Measurements from ENCODE around the gene LCA5L. TPM values are rescaled to one million over a fixed set of nuclear protein-coding genes. Genes with fewer than 3 reads are reported as not detected.

LCA5L gene
- total RNA-seq: under 1 TPM in 1 of 2 experiments, not detected in 1; 0.47 TPM

GRCh38 chr21:39445321-39446269 is at the start of gene LCA5L:
TSS of gene LCA5L (minus strand) at chr21:39445778. CDS start at chr21:39428493, 17,285 bp downstream.
- CTCF ChIA-PET: interaction anchor here (0.7 to 0.9 kb wide), 2 partner anchors 9 to 58 kb away, joined by 3 to 4 read pairs; no protein-coding TSS in a partner anchor
- peaks cover 28% of the 10 kb centered on the region for H3K27me3 Mint-ChIP-seq (ENCODE audit: low read depth)
- POLR2A ChIA-PET: no interaction called here
- H3K4me3 Mint-ChIP-seq: peak within 1 kb of the TSS; percentile 83
- ATAC-seq (peak; percentile 94), DNase-seq (peak; percentile 92)
- H3K4me1 Mint-ChIP-seq (ENCODE audit: low read depth): peaks cover 15% of the 10 kb centered on the region
- H3K36me3 Mint-ChIP-seq (ENCODE audit: low read depth): no peaks in the 10 kb centered on the region
- H3K27ac Mint-ChIP-seq: peak within 1 kb of the TSS; percentile 93
- H3K9me3 Mint-ChIP-seq (ENCODE audit: insufficient read depth): no peaks in the 10 kb centered on the region

DNA sequence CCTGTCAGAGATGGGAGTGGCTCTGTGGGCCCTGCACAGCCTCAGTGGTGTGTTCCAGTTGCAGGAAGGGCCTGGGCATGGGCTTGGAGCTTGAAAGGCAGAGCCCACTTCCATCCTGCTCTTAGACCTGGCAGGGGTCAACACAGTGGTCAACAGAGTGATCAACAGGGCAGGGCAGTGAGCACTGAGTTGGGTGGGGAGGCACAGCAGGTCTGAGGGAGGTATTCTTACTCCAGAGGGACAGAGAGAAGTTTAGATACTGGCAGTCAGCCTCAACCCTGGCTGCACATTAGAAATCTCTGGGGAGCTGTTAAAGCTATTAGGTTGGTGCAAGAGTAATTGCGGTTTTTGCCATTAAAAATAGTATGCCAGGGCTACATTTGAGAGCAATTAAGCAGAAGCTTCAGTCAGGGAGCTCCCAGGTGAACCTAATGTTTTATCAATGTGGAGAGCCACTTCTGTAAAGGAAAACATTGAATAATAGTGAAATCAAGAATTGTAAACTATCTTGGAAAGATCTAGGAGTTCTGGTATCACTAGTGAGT is 43.9 kb upstream of the LCA5L start:
- H3K27me3 Mint-ChIP-seq (ENCODE audit: low read depth): no peaks in the 10 kb centered on the region
- H3K27ac Mint-ChIP-seq: no peak overlapping the region
- H3K4me3 Mint-ChIP-seq: no peak overlapping the region
- ATAC-seq (no peak), DNase-seq (no peak)
- no peaks in the 10 kb centered on the region for H3K4me1 Mint-ChIP-seq (ENCODE audit: low read depth)
- POLR2A ChIA-PET: no interaction called here
- CTCF ChIA-PET: no interaction called here
- H3K36me3 Mint-ChIP-seq (ENCODE audit: low read depth): no peaks in the 10 kb centered on the region
- peaks cover 4% of the 10 kb centered on the region for H3K9me3 Mint-ChIP-seq (ENCODE audit: insufficient read depth)

DNA sequence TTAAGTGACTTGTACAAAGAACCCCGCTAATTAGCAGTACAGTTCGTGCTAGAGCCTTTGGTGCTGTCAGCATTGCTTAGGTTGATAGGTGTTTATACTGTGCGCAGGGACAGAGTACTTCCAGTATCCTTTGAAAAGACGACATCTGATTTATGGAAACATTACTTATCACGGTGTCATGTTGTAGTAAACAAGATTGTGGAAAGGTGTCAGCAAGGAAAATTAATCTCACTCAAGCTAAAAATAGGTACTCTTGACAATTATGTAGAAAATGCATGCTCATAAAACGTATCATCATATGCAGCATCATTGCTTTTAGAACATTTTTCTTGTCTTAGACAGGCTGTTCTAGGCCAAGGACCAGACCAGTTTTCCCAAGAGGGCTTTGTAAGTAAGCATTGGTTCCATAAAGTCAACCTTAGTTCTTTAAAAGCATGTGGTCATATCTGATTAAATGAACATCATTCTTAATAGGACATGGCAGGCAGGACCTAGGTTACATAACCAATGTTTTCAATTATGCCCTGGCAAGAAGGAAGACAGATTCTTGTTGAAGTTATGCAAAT is 39.2 kb upstream of the LCA5L start:
- no peaks in the 10 kb centered on the region for H3K4me1 Mint-ChIP-seq (ENCODE audit: low read depth)
- H3K27ac Mint-ChIP-seq: no peak overlapping the region
- H3K4me3 Mint-ChIP-seq: no peak overlapping the region
- DNase-seq: no peak
- ChIA-PET CTCF (no interaction called here), POLR2A (no interaction called here)
- no peaks in the 10 kb centered on the region for H3K9me3 Mint-ChIP-seq (ENCODE audit: insufficient read depth)
- ATAC-seq: no peak
- no peaks in the 10 kb centered on the region for H3K27me3 Mint-ChIP-seq (ENCODE audit: low read depth)
- no peaks in the 10 kb centered on the region for H3K36me3 Mint-ChIP-seq (ENCODE audit: low read depth)

GRCh38 chr21:39483917-39484316 is 38.3 kb upstream of the LCA5L start:
- ATAC-seq (no peak), DNase-seq (no peak)
- ChIA-PET CTCF (no interaction called here), POLR2A (no interaction called here)
- H3K4me3 Mint-ChIP-seq: no peak overlapping the region
- no peaks in the 10 kb centered on the region for H3K36me3 Mint-ChIP-seq (ENCODE audit: low read depth)
- no peaks in the 10 kb centered on the region for H3K4me1 Mint-ChIP-seq (ENCODE audit: low read depth)
- H3K27ac Mint-ChIP-seq: no peak overlapping the region
- no peaks in the 10 kb centered on the region for H3K9me3 Mint-ChIP-seq (ENCODE audit: insufficient read depth)
- no peaks in the 10 kb centered on the region for H3K27me3 Mint-ChIP-seq (ENCODE audit: low read depth)

DNA sequence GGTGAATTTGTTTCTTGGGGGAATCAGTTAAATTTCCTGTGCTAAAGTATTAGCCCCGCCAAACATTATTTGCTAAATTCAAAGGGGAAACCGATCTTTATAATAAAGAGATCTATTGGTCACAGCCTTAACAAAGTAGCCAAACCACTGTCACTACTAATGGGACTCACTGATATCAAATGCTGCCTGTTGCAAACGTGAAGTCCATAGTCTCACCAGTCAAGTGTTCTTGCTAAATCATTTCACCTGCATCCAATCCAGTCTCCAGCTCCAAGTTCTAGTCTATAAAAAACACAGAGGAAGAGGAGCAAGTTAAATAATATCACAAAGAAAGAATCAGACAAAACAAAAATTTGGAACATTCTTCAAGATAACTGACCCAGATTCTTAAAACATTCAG is 36.3 kb upstream of the LCA5L start:
- no peaks in the 10 kb centered on the region for H3K27me3 Mint-ChIP-seq (ENCODE audit: low read depth)
- H3K9me3 Mint-ChIP-seq (ENCODE audit: insufficient read depth): no peaks in the 10 kb centered on the region
- no peaks in the 10 kb centered on the region for H3K36me3 Mint-ChIP-seq (ENCODE audit: low read depth)
- no peak overlapping the region for H3K27ac Mint-ChIP-seq
- POLR2A ChIA-PET: no interaction called here
- ATAC-seq: no peak
- no peak overlapping the region for H3K4me3 Mint-ChIP-seq
- CTCF ChIA-PET: no interaction called here
- DNase-seq: no peak
- no peaks in the 10 kb centered on the region for H3K4me1 Mint-ChIP-seq (ENCODE audit: low read depth)

GRCh38 chr21:39480271-39480670 is 34.7 kb upstream of the LCA5L start:
- no peaks in the 10 kb centered on the region for H3K4me1 Mint-ChIP-seq (ENCODE audit: low read depth)
- CTCF ChIA-PET: no interaction called here

DNA sequence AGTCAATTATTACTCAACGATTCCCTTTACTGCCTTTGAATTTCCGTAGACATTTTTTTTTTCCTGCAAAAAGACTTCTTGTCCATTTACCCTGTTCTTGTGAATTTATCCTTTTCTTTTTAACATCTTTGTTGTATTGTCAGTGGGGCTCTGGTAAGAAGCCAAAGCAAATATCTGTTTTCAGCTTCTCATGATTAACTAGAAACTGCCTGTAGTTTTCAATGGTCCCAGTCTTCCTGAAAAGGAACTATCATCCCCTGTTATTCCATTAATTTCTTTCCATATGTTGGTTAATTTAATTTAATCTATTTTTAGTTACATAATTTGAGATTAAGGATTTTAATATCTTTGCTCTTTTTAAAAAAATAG is 34.2 kb upstream of the LCA5L start:
- CTCF ChIA-PET: no interaction called here
- POLR2A ChIA-PET: no interaction called here
- no peaks in the 10 kb centered on the region for H3K36me3 Mint-ChIP-seq (ENCODE audit: low read depth)
- no peak for DNase-seq
- ATAC-seq: no peak
- no peaks in the 10 kb centered on the region for H3K9me3 Mint-ChIP-seq (ENCODE audit: insufficient read depth)
- H3K4me1 Mint-ChIP-seq (ENCODE audit: low read depth): no peaks in the 10 kb centered on the region
- no peak overlapping the region for H3K4me3 Mint-ChIP-seq
- no peak overlapping the region for H3K27ac Mint-ChIP-seq
- H3K27me3 Mint-ChIP-seq (ENCODE audit: low read depth): no peaks in the 10 kb centered on the region

More at GRCh38 chr21:39480271-39480670, 34.7 kb upstream of the LCA5L start:
- ATAC-seq (no peak), DNase-seq (no peak)
- H3K9me3 Mint-ChIP-seq (ENCODE audit: insufficient read depth): no peaks in the 10 kb centered on the region
- H3K4me3 Mint-ChIP-seq: no peak overlapping the region
- no peaks in the 10 kb centered on the region for H3K36me3 Mint-ChIP-seq (ENCODE audit: low read depth)
- POLR2A ChIA-PET: no interaction called here
- H3K27ac Mint-ChIP-seq: no peak overlapping the region
- H3K27me3 Mint-ChIP-seq (ENCODE audit: low read depth): no peaks in the 10 kb centered on the region

DNA sequence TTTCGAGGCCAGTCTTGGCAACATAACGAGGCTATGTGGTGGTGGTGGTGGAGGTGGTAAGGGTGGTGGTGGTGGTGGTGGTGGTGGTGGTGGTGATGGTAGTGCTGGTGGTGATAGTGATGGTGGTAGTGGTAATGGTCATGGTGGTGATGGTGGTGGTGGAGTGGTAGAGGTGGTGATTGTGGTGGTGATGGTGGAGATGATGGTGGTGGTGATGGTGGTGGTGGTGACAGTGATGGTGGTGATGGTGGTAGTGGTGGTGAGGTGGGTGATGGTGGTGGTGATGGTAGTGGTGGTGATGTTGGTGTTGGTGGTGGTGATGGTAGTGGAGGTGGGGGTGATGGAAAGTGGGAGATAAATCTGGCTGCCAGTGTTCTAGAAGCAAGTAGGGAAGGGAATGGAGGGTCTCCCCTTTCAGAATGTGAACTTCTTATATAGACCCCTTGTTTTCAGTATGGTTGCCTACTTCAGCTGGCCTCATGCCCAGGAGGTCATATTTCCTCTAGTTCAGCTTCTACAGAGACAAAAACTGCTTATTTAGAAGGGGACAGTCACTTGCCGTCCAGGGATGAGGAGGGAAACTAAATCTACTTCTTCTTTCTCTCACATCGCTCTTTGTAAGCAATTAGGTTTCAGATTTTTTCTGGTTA is 33.7 kb upstream of the LCA5L start:
- no peaks in the 10 kb centered on the region for H3K9me3 Mint-ChIP-seq (ENCODE audit: insufficient read depth)
- ChIA-PET POLR2A (no interaction called here), CTCF (interaction anchor here (1.7 kb wide), 1 partner anchor 39 kb away, joined by 4 read pairs; no protein-coding TSS in a partner anchor)
- H3K27ac Mint-ChIP-seq: peak overlapping the region; percentile 4
- no peaks in the 10 kb centered on the region for H3K27me3 Mint-ChIP-seq (ENCODE audit: low read depth)
- no peak overlapping the region for H3K4me3 Mint-ChIP-seq
- DNase-seq (no peak), ATAC-seq (no peak)
- H3K4me1 Mint-ChIP-seq (ENCODE audit: low read depth): no peaks in the 10 kb centered on the region
- no peaks in the 10 kb centered on the region for H3K36me3 Mint-ChIP-seq (ENCODE audit: low read depth)

GRCh38 chr21:39474611-39475010 is 29.0 kb upstream of the LCA5L start:
- Mint-ChIP-seq H3K4me3 (no peak overlapping the region), H3K27me3 (ENCODE audit: low read depth) (no peaks in the 10 kb centered on the region), H3K9me3 (ENCODE audit: insufficient read depth) (no peaks in the 10 kb centered on the region), H3K27ac (no peak overlapping the region), H3K4me1 (ENCODE audit: low read depth) (no peaks in the 10 kb centered on the region), H3K36me3 (ENCODE audit: low read depth) (no peaks in the 10 kb centered on the region)
- ChIA-PET CTCF (no interaction called here), POLR2A (no interaction called here)
- DNase-seq: no peak
- ATAC-seq: no peak

DNA sequence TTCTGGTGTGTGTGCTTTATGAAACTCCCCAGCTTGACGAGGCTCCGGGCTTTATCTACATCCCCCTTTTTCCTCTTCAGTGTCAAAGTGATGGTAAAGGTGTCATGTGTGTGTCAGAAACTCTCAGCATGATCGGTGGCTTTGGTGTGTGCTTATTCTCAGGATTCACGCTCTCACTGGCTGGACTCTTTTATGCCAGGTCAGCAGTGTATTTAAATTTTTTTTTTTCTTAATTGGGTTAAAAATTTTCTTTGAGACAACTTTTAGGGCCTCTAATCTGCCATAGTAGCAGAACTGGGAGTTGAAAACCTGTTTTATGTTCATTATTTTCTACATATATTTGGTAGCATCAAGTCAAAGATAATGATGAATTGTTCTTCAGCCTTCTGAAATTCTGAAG is 27.2 kb upstream of the LCA5L start:
- Mint-ChIP-seq H3K27me3 (ENCODE audit: low read depth) (no peaks in the 10 kb centered on the region), H3K4me3 (no peak overlapping the region), H3K27ac (no peak overlapping the region), H3K9me3 (ENCODE audit: insufficient read depth) (no peaks in the 10 kb centered on the region), H3K4me1 (ENCODE audit: low read depth) (no peaks in the 10 kb centered on the region), H3K36me3 (ENCODE audit: low read depth) (no peaks in the 10 kb centered on the region)
- ChIA-PET POLR2A (no interaction called here), CTCF (interaction anchor here (1.2 kb wide), 1 partner anchor 12 kb away, joined by 3 read pairs; no protein-coding TSS in a partner anchor)
- DNase-seq (no peak), ATAC-seq (no peak)

- POLR2A ChIA-PET: no interaction called here
- no peaks in the 10 kb centered on the region for H3K9me3 Mint-ChIP-seq (ENCODE audit: insufficient read depth)
- H3K4me3 Mint-ChIP-seq: no peak overlapping the region
- CTCF ChIA-PET: interaction anchor here (1.2 kb wide), 1 partner anchor 10 kb away, joined by 3 read pairs; no protein-coding TSS in a partner anchor
- H3K27me3 Mint-ChIP-seq (ENCODE audit: low read depth): no peaks in the 10 kb centered on the region
- DNase-seq (no peak), ATAC-seq (no peak)
- H3K36me3 Mint-ChIP-seq (ENCODE audit: low read depth): no peaks in the 10 kb centered on the region
- H3K4me1 Mint-ChIP-seq (ENCODE audit: low read depth): no peaks in the 10 kb centered on the region
- H3K27ac Mint-ChIP-seq: no peak overlapping the region
Measured at GRCh38 chr21:39471598-39471997, 26.0 kb upstream of the LCA5L start.

GRCh38 chr21:39468559-39468958 is 23.0 kb upstream of the LCA5L start:
- no peak overlapping the region for H3K4me3 Mint-ChIP-seq
- POLR2A ChIA-PET: no interaction called here
- DNase-seq: no peak
- ATAC-seq: no peak
- H3K27ac Mint-ChIP-seq: no peak overlapping the region
- no peaks in the 10 kb centered on the region for H3K4me1 Mint-ChIP-seq (ENCODE audit: low read depth)
- no peaks in the 10 kb centered on the region for H3K36me3 Mint-ChIP-seq (ENCODE audit: low read depth)
- CTCF ChIA-PET: no interaction called here
- no peaks in the 10 kb centered on the region for H3K9me3 Mint-ChIP-seq (ENCODE audit: insufficient read depth)
- H3K27me3 Mint-ChIP-seq (ENCODE audit: low read depth): no peaks in the 10 kb centered on the region
